Peyer's patch (tissue), 4 donors: ENCODE measurements around the gene RPL27. TPM values are rescaled to one million over a fixed set of nuclear protein-coding genes. Genes with fewer than 3 reads are reported as not detected.

Source experiments
- DNase-seq, 3 donors: peaks; one replicate each; pipeline ENCODE4 v3.0.0-alpha.2; 2017 to 2019
- H3K27ac ChIP-seq, 4 donors: fragments of 200-600 bp; sonication (generic); one replicate each; pipeline ENCODE4 v1.5.1; 2016 to 2019
- H3K27me3 ChIP-seq, 2 donors: fragments of 200-600 bp; sonication (generic); one replicate each; pipeline ENCODE4 v1.5.1; 2019
- H3K36me3 ChIP-seq, 3 donors: fragments of 200-600 bp; sonication (generic); one replicate each; pipeline ENCODE4 v1.5.1; 2016 to 2019
- H3K4me1 ChIP-seq, 4 donors: fragments of 200-600 bp; sonication (generic); one replicate each; pipeline ENCODE4 v1.5.1; 2016 to 2019
- H3K4me3 ChIP-seq, 4 donors: fragments of 200-600 bp; sonication (generic); 1 replicate in 3 of 4; 2 replicates in 1 of 4; pipeline ENCODE4 v1.5.1; 2016 to 2019; ENCODE audit warnings: mild to moderate bottlenecking in 1 of 4
- H3K9me3 ChIP-seq, 4 donors: fragments of 200-600 bp; sonication (generic); one replicate each; pipeline ENCODE4 v1.5.1; 2016 to 2019; ENCODE audit warnings: mild to moderate bottlenecking in 1 of 4
- POLR2A ChIP-seq, 2 donors: fragments of 450-650 bp; IDR thresholded peaks; one replicate each; pipeline ENCODE4 v1.5.1; 2017; ENCODE audit warnings: antibody characterized with exemption in 2 of 2, mild to moderate bottlenecking in 2 of 2, moderate library complexity in 2 of 2
- total RNA-seq, 4 donors: library from RNA; depleted of rRNA; stranded (reverse); fragments of >200 nt; gene quantifications; one replicate each; pipeline ENCODE4 v1.1.0, GENCODE V29; 2016
- TF ChIP-seq, protein P1 (sequence below), 6 experiments: fragments of 450-650 bp in 4 of 6; fragments of 200-600 bp in 2 of 6; sonication (generic) in 1 of 6; IDR thresholded peaks; one replicate each; pipeline ENCODE4 v1.5.1; 2017 to 2019; ENCODE audit warnings: antibody characterized with exemption in 6 of 6, mild to moderate bottlenecking in 3 of 6, moderate library complexity in 1 of 6

Gene RPL27
- total RNA-seq, 4 donors from 2014 or later: 331 to 1,066 (median 442) TPM

DNA sequence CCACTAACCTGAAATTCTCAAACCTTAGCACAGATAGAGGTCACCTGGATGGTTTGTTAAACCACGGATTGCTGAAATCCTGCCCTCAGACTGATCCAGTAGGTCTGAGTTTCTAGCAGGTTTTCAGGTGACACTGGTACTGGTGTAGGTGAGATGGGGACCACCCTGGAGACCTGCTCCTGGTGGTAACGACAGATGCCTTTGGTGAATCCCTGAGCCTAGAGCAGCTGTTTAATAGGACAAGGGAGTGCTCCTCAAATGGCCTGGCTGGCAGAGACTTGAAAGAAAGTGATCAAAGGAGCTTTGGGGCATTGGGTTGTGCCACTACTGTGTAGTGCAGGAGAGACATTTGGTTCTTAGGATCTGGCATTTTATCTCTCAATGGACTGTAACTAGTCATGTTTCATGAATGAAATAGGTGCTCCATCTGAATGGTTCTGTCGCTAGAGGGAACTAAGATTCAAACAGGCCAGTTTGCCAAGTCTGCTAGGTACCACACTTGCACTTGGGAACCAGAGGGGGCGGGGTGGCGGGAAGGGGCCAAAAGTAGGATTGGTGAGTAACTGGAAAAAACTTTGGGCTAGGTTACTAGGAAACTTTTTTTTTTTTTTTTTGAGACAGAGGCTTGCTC is 5.4 kb downstream of the RPL27 start:
- H3K36me3 ChIP-seq: peaks cover 0 to 42% (median 0%) of the 10 kb centered on the region in 3 donors
- DNase-seq: no peak
- H3K4me3 ChIP-seq: no peak overlapping the region
- no peaks in the 10 kb centered on the region for H3K9me3 ChIP-seq
- H3K27me3 ChIP-seq: no peaks in the 10 kb centered on the region
- TF ChIP-seq, protein P1, sequence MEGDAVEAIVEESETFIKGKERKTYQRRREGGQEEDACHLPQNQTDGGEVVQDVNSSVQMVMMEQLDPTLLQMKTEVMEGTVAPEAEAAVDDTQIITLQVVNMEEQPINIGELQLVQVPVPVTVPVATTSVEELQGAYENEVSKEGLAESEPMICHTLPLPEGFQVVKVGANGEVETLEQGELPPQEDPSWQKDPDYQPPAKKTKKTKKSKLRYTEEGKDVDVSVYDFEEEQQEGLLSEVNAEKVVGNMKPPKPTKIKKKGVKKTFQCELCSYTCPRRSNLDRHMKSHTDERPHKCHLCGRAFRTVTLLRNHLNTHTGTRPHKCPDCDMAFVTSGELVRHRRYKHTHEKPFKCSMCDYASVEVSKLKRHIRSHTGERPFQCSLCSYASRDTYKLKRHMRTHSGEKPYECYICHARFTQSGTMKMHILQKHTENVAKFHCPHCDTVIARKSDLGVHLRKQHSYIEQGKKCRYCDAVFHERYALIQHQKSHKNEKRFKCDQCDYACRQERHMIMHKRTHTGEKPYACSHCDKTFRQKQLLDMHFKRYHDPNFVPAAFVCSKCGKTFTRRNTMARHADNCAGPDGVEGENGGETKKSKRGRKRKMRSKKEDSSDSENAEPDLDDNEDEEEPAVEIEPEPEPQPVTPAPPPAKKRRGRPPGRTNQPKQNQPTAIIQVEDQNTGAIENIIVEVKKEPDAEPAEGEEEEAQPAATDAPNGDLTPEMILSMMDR (IDR thresholded peaks at IDR 0.05): no peak
- no peak for TF ChIP-seq POLR2A (IDR thresholded peaks at IDR 0.05)
- no peak overlapping the region for H3K27ac ChIP-seq
- peaks cover 0 to 26% (median 4%) of the 10 kb centered on the region in 4 donors for H3K4me1 ChIP-seq

DNA sequence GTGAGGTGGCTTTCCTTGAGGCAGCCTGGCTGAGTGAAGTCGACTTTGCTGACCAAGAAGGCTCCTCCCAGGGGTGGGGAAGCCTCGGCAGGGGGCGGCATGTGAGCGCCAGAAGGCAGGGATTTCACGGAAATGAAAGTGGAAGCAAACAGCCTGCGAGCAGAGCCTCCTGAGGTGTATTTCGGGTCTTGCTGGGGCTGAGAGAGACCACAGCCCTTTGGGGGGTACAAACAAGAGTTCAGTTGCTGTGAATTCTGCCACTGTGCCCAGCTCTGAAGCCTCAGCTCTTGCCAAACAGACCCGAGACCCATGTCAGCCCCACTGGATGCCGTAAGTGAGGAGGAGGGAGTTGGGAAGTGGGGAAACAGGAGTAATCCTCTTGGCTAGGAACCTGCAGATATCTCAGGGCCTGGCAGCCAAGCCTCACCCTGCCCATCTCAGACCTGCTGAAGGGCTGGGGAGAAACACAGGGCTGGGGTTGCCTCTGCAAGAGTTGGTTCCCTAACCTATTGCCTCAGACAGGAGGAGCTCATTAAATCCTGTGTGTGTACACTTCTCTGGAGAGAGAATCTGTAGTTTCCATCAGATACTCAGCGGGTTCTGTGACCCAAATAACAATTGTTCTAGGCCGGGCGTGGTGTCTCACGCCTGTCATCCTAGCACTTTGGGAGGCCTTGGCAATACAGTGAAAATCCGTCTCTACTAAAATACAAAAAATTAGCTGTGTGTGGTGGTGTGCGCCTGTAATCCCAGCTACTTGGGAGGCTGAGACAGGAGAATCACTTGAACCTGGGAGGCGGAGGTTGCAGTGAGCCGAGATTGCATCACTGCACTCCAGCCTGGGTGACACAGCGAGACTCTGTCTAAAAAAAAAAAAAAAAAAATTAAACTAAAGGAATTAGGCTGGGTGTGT is 8.7 kb downstream of the RPL27 start, which contains the start of gene IFI35:
Gene IFI35, plus strand, starts transcription at position 146 of the 913 bp plus-strand sequence. Its CDS starts 164 bp downstream, at position 310.
- TF ChIP-seq, protein P1 (IDR thresholded peaks at IDR 0.05): peak in 5 of 6 experiments; percentile 38 to 67 (median 51)
- TF ChIP-seq POLR2A (IDR thresholded peaks at IDR 0.05): peak; percentile 68 to 69
- Histone ChIP-seq H3K27me3 (no peaks in the 10 kb centered on the region), H3K4me3 (peak within 1 kb of the TSS; percentile 58 to 69 (median 62)), H3K9me3 (no peaks in the 10 kb centered on the region), H3K4me1 (peaks cover 0 to 47% (median 4%) of the 10 kb centered on the region in 4 donors), H3K27ac (peak within 1 kb of the TSS; percentile 86 to 94 (median 92)), H3K36me3 (peaks cover 0 to 20% (median 0%) of the 10 kb centered on the region in 3 donors)
- peak; percentile 85 to 96 (median 91) for DNase-seq

DNA sequence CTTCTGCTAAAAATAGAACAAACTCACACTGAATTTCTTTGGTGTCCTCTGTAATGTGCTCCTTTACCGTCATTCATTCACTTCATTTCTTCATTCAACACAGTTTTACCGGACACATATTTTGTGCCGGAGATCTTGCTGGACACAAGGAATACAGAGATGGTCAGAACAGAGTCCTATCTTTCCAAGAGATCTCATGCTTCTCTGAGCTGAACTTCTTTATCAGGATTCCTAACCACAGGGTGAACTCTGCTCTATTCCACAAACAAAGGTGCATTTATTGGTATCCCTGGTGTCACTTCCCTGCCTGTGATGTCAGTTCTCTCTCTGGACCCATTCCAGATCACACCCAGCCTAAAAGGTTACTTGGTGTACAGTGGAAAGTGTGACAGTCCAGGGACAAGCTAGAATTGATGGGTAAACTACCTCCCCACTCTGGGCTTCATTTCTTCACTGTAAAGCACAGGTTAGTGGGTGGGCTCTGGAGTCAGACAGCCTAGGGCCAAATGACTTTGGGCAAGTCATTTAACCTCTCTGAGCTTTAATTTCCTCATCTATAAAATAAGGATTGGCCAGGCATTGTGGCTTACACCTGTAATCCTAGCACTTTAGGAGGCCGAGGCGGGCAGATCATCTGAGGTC is 12.6 kb downstream of the RPL27 start:
- peak in 1 of 2 donors; percentile 73 for TF ChIP-seq POLR2A (IDR thresholded peaks at IDR 0.05)
- TF ChIP-seq, protein P1 (IDR thresholded peaks at IDR 0.05): no peak
- Histone ChIP-seq H3K27me3 (no peaks in the 10 kb centered on the region), H3K9me3 (no peaks in the 10 kb centered on the region), H3K4me1 (peaks cover 0 to 56% (median 4%) of the 10 kb centered on the region in 4 donors), H3K36me3 (peaks cover 0 to 25% (median 0%) of the 10 kb centered on the region in 3 donors), H3K27ac (peak overlapping the region in 3 of 4 donors; percentile 33 to 84 (median 70)), H3K4me3 (no peak overlapping the region)
- peak in 1 of 3 donors; percentile 82 for DNase-seq

DNA sequence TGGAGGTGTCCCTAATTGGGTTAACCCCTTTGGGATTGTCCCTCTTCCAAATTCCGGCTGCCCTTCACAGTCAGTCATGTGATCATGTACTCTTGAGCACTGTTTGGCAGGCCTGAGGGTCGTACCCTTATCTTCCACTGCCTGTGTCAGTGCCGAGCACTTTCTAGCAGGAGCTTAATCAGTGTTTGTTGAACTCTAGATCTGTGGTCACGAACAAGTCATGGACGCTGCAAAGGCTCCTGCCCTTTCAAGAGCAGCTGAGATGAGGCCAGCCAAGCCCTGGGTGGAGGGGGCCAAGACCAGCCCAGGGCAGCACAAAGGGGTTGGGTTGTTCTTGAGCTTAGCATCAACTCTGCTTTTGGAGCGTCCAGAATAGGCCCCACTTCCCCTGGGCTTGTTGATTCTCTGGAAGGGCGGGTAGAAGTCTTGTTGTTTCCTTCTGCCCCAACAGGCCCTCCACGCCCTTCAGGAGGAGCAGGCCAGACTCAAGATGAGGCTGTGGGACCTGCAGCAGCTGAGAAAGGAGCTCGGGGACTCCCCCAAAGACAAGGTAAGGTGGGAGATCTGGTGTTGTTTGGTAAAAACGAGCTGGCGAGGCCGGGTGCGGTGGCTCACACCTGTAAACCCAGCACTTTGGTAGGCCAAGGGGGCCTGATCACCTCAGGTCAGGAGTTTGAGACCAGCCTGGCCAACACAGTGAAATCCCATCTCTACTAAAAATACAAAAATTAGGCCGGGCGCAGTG is 13.7 kb downstream of the RPL27 start:
- DNase-seq: no peak
- H3K36me3 ChIP-seq: peaks cover 0 to 35% (median 0%) of the 10 kb centered on the region in 3 donors
- H3K4me1 ChIP-seq: peaks cover 0 to 61% (median 4%) of the 10 kb centered on the region in 4 donors
- H3K27me3 ChIP-seq: no peaks in the 10 kb centered on the region
- H3K4me3 ChIP-seq: no peak overlapping the region
- no peaks in the 10 kb centered on the region for H3K9me3 ChIP-seq
- H3K27ac ChIP-seq: peak overlapping the region in 3 of 4 donors; percentile 30 to 70 (median 33)
- no peak for TF ChIP-seq POLR2A (IDR thresholded peaks at IDR 0.05)
- TF ChIP-seq, protein P1 (IDR thresholded peaks at IDR 0.05): no peak
